ENCODE results near the gene GAB1. TPM values are rescaled to one million over a fixed set of nuclear protein-coding genes. Genes with fewer than 3 reads are reported as not detected.

The GAB1 gene
- total and polyA plus RNA-seq, 2 donors (not counting 1 experiment from before 2014, with no cell fraction given): 4.7 to 10.8 TPM

- Histone ChIP-seq H3K36me3 (replicated peaks in 1 of 2; ENCODE audit: control extremely low read depth in 1 of 2, control insufficient read depth in 1 of 2, extremely low read depth in 1 of 2, insufficient read depth in 2 of 2, low read length in 1 of 2) (peaks cover 0 to 2% of the 10 kb centered on the region in 2 experiments), H3K9me3 (ENCODE audit: control extremely low read depth in 1 of 3, control insufficient read depth in 2 of 3, insufficient read depth in 1 of 3, low read length in 2 of 3) (no peaks in the 10 kb centered on the region), H3K9ac (ENCODE audit: low read length) (no peak overlapping the region), H3K79me2 (ENCODE audit: control insufficient read depth, insufficient read depth, low read length) (peaks cover 50% of the 10 kb centered on the region), H3K4me3 (ENCODE audit: control extremely low read depth in 1 of 5, extremely low read depth in 1 of 5, insufficient read depth in 1 of 5, low read depth in 2 of 5, low read length in 4 of 5) (no peak overlapping the region), H3K27ac (ENCODE audit: low read length in 2 of 2) (no peak overlapping the region), H3K4me2 (replicated peaks; ENCODE audit: low read depth, low read length, poor library complexity, severe bottlenecking) (no peak overlapping the region), H2AFZ (ENCODE audit: insufficient read depth, low read depth, low read length, poor library complexity, severe bottlenecking) (no peak overlapping the region), H3K27me3 (replicated peaks in 1 of 4; ENCODE audit: control extremely low read depth in 1 of 4, control insufficient read depth in 3 of 4, insufficient read depth in 4 of 4, low read length in 3 of 4) (no peaks in the 10 kb centered on the region), H3K4me1 (ENCODE audit: control insufficient read depth in 2 of 2, insufficient read depth in 2 of 2, low read length in 2 of 2) (peaks cover 21 to 28% of the 10 kb centered on the region in 2 donors), H4K20me1 (ENCODE audit: control insufficient read depth, insufficient read depth, low read length, poor library complexity, severe bottlenecking) (no peaks in the 10 kb centered on the region)
- DNase-seq (no peak), ATAC-seq (ENCODE audit: low read depth) (no peak)
- intact Hi-C loops (cut with micrococcal nuclease): no loop called here
- Mint-ChIP-seq H3K9me3 (ENCODE audit: insufficient read depth) (no peaks in the 10 kb centered on the region), H3K4me1 (peaks cover 37% of the 10 kb centered on the region), H3K27me3 (no peaks in the 10 kb centered on the region), H3K27ac (no peak overlapping the region), H3K4me3 (no peak overlapping the region)
- CTCF ChIA-PET: interaction anchor here (1.9 kb wide), 1 partner anchor 8 kb away, joined by 6 read pairs; no protein-coding TSS in a partner anchor
- 62% methylated on average over 2 of the region's 3 CpGs for WGBS (ENCODE audit: insufficient coverage)
- TF ChIP-seq EZH2 (IDR thresholded peaks at IDR 0.05; ENCODE audit: borderline replicate concordance, insufficient read depth, low read depth, low read length, poor library complexity, severe bottlenecking): no peak
- TF ChIP-seq, protein P1, sequence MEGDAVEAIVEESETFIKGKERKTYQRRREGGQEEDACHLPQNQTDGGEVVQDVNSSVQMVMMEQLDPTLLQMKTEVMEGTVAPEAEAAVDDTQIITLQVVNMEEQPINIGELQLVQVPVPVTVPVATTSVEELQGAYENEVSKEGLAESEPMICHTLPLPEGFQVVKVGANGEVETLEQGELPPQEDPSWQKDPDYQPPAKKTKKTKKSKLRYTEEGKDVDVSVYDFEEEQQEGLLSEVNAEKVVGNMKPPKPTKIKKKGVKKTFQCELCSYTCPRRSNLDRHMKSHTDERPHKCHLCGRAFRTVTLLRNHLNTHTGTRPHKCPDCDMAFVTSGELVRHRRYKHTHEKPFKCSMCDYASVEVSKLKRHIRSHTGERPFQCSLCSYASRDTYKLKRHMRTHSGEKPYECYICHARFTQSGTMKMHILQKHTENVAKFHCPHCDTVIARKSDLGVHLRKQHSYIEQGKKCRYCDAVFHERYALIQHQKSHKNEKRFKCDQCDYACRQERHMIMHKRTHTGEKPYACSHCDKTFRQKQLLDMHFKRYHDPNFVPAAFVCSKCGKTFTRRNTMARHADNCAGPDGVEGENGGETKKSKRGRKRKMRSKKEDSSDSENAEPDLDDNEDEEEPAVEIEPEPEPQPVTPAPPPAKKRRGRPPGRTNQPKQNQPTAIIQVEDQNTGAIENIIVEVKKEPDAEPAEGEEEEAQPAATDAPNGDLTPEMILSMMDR (IDR thresholded peaks at IDR 0.05): no peak
- POLR2A ChIA-PET: no interaction called here
These were observed 54.1 kb downstream of the GAB1 start for GRCh38 chr4:143390764-143391163.

GRCh38 chr4:143391261-143391660, 54.6 kb downstream of the GAB1 start:
- no peak for ATAC-seq (ENCODE audit: low read depth)
- no peak overlapping the region for H3K27ac Mint-ChIP-seq
- no peak for TF ChIP-seq EZH2 (IDR thresholded peaks at IDR 0.05; ENCODE audit: borderline replicate concordance, insufficient read depth, low read depth, low read length, poor library complexity, severe bottlenecking)
- TF ChIP-seq, protein P1 (IDR thresholded peaks at IDR 0.05): no peak
- Histone ChIP-seq H2AFZ (ENCODE audit: insufficient read depth, low read depth, low read length, poor library complexity, severe bottlenecking) (no peak overlapping the region), H3K27me3 (replicated peaks in 1 of 4; ENCODE audit: control extremely low read depth in 1 of 4, control insufficient read depth in 3 of 4, insufficient read depth in 4 of 4, low read length in 3 of 4) (no peaks in the 10 kb centered on the region), H4K20me1 (ENCODE audit: control insufficient read depth, insufficient read depth, low read length, poor library complexity, severe bottlenecking) (no peaks in the 10 kb centered on the region), H3K4me2 (replicated peaks; ENCODE audit: low read depth, low read length, poor library complexity, severe bottlenecking) (no peak overlapping the region), H3K36me3 (replicated peaks in 1 of 2; ENCODE audit: control extremely low read depth in 1 of 2, control insufficient read depth in 1 of 2, extremely low read depth in 1 of 2, insufficient read depth in 2 of 2, low read length in 1 of 2) (peaks cover 0 to 3% of the 10 kb centered on the region in 2 experiments), H3K9ac (ENCODE audit: low read length) (no peak overlapping the region), H3K9me3 (ENCODE audit: control extremely low read depth in 1 of 3, control insufficient read depth in 2 of 3, insufficient read depth in 1 of 3, low read length in 2 of 3) (no peaks in the 10 kb centered on the region), H3K79me2 (ENCODE audit: control insufficient read depth, insufficient read depth, low read length) (peaks cover 50% of the 10 kb centered on the region), H3K27ac (ENCODE audit: low read length in 2 of 2) (peak overlapping the region in 1 of 2 donors; percentile 1), H3K4me1 (ENCODE audit: control insufficient read depth in 2 of 2, insufficient read depth in 2 of 2, low read length in 2 of 2) (peaks cover 21 to 28% of the 10 kb centered on the region in 2 donors), H3K4me3 (ENCODE audit: control extremely low read depth in 1 of 5, extremely low read depth in 1 of 5, insufficient read depth in 1 of 5, low read depth in 2 of 5, low read length in 4 of 5) (no peak overlapping the region)
- POLR2A ChIA-PET: no interaction called here
- no peaks in the 10 kb centered on the region for H3K9me3 Mint-ChIP-seq (ENCODE audit: insufficient read depth)
- WGBS (ENCODE audit: insufficient coverage): 96% methylated on average over 3 of the region's 3 CpGs
- intact Hi-C loops (cut with micrococcal nuclease): no loop called here
- CTCF ChIA-PET: interaction anchor here (2.0 kb wide), 1 partner anchor 10 kb away, joined by 7 read pairs; no protein-coding TSS in a partner anchor
- H3K27me3 Mint-ChIP-seq: peaks cover 2% of the 10 kb centered on the region
- peaks cover 37% of the 10 kb centered on the region for H3K4me1 Mint-ChIP-seq
- no peak overlapping the region for H3K4me3 Mint-ChIP-seq
- DNase-seq: no peak
